Stimulated activated CD8-positive, alpha-beta memory T cell treated with anti-CD3 and anti-CD28 coated beads, Interleukin-7, amount 100 ng/mL, for 48 hours (primary cell): ENCODE data around the gene DMKN.

Experiments used
- DNase-seq, 2 donors: peaks; one replicate each; pipeline ENCODE4 v3.0.0-alpha.2; 2020; ENCODE audit warnings: low read depth in 1 of 2; ENCODE audit errors: extremely low read depth in 1 of 2

Gene DMKN

GRCh38 chr19:35528218-35529038 lies 15.0 kb upstream of the DMKN start, which contains the start of gene SBSN:
Gene SBSN, minus strand, starts transcription at chr19:35528311. Its CDS starts 30 bp downstream, at chr19:35528281.
- DNase-seq: no peak

DNA sequence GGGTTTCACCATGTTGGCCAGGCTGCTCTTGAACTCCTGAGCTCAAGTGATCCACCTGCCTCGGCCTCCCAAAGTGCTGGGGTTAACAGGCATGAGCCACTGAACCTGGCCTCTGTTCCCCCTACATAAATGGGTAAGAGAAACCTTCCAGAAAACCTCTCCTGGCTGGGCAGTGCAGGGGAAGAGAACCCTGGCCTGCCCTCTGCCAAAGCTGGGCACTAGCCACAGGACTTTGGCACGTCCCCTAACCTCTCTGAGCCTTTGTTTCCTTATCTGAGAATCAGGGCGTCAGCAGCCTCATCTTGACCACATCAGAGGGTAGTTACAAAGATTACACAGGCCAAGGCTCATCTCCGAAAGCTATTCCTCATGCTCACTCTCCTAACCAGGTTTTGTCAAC lies 12.4 kb upstream of the DMKN start:
- DNase-seq: no peak

DNA sequence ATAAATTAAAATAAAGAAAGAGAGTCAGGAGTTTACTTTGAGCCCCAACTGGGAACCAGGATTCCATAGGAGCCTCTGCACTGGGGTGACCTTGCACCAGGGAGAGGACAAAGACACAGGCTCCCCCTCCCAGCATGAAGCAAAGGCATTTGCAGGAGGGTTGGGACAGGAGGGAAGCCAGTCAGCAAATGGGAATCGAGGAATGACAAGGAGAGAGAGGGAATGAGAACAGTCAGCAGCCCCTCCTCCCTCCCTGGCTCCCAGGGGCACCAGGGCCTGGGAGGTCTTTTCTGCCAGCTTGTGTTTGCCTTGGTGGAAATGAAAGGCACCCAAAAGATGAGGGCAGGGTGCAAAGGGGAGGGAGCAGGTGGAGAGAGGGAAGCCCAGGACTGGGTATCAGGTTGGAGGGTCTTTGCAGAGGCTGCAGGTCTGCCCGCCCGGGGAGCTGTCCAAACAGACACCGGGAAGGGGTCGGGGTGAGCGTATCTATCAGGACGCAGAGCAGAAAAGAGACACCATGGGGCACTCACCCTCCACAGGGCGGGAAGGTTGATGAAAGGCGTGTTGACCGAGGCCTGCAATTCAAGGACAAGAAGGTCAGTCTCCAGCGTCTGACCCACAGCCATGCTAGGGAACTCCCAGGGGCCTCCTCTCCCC lies 10.9 kb upstream of the DMKN start:
- DNase-seq: no peak

DNA sequence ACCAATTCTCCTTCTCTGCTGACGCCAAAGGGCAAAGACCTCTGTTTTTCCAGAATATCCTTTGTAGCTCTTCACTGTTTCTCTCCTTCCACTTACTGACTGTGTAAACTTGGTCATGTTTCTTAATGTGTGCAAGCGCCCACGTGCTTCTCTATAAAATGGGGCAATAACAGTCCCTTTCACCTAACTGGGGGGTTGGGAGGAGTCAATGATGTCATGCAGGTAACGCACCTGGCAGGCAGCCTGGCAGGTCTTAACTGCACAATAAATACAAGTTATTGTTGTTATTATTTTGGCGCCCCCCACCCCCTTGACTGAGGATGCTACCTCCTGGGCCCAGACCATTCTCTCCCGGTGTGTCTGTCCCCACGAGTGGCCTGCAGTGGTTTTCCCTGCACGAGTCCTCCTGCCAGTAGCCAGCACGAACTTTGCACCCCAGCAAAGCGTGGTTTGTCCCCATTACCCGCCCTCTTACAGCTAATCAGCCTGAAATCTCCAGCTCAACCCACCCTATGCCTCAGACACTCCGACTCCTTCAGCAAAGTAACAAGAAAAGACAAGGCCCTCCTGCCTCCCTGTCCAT lies 9.4 kb upstream of the DMKN start:
- no peak for DNase-seq

DNA sequence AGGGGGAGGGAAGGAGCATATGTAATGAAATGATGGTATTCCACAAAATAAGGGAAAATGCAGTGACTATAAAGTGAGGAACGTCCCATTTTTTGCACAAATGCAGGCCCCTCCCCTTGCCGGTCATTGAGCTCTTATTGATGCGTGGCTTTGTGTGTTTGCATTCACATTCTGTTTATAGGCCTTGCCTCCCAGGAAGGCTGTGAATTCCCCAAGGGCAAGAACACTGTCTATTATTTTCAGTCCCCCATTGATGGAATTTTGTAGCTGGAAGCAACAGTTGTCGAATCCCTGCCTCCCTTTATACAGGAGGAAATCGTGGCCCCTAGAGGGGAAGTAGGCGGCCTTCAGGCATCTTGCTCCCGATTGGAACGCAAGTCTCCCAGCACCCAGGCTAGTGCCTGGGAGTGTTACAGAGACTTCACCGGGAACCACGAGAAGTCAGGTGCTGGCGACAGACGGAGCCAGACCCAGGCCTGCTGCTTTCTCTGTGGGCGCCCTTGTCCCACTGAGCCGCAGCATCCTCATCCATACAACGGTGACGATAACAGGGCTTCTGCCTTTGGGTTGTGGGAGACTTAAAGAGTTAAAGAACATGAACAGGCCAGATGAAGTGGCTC lies 7.8 kb upstream of the DMKN start:
- no peak for DNase-seq

DNA sequence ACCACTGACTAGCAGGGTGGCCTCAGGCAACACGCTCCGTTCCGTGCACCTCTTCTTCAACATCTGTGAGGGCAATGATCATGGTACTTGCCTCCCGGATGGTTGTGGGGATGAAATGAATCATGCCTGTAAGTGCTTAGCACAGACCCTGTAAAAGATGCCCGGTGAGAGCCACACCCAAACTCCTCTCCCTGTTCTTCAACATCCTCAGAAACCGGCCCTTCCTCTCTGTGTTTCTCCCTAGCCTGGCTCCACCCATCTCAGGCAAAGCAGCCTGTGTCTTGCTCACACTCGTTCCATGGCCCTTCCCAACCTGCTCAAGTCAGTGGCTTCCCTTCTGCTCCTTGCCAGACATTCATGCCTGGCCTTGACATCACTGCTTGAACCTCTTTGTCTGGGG lies 5.8 kb upstream of the DMKN start:
- no peak for DNase-seq

- DNase-seq: no peak
Observed at GRCh38 chr19:35518313-35518712, 4.9 kb upstream of the DMKN start.

- DNase-seq: no peak
Observed at GRCh38 chr19:35517342-35517741, 3.9 kb upstream of the DMKN start.

GRCh38 chr19:35516310-35516709 lies 2.9 kb upstream of the DMKN start:
- no peak for DNase-seq

GRCh38 chr19:35514282-35514809 lies 897 bp upstream of the DMKN start:
- no peak for DNase-seq

DNA sequence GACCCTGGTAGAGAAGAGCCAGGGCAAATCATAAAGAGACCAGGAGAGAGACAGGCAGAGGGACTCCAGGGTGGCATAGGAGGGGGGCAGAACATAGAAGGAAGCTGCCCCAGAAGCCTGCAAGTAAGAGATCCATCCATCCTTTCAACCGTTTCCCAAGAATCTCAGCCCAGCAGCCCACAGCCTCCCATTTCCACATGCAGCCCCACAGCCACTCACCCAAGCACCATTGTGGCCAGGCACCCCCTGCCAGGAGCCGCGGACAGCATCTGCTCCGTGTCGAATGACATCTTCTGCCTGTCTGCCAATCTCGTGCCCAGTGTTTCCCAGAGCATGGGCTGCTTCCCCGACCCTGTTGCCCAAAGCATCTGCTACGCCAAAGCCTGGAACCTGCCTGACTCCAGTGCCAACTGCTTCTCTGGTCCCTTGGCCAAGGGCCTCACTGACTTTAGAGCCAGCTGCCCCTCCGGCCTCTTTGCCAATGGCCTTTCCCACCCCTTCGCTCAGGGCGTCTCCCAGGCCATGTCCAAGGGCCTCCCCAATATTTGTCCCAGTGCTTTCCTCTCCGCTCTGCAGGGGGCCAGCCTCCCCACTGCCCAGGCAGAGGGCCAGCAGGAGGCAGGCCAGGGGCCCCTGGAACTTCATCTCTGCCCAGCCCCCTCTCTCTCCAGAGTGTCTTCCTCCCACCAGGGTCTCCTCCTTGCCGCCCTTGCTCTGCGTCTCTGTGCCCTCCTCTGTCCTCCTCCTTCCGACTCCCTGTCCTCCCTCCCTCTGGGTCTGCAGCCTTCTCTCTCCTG lies 420 bp downstream of the DMKN start:
- no peak for DNase-seq

GRCh38 chr19:35511337-35511736 lies 2.1 kb downstream of the DMKN start:
- DNase-seq: no peak

GRCh38 chr19:35510626-35510964 lies 2.9 kb downstream of the DMKN start:
- no peak for DNase-seq

DNA sequence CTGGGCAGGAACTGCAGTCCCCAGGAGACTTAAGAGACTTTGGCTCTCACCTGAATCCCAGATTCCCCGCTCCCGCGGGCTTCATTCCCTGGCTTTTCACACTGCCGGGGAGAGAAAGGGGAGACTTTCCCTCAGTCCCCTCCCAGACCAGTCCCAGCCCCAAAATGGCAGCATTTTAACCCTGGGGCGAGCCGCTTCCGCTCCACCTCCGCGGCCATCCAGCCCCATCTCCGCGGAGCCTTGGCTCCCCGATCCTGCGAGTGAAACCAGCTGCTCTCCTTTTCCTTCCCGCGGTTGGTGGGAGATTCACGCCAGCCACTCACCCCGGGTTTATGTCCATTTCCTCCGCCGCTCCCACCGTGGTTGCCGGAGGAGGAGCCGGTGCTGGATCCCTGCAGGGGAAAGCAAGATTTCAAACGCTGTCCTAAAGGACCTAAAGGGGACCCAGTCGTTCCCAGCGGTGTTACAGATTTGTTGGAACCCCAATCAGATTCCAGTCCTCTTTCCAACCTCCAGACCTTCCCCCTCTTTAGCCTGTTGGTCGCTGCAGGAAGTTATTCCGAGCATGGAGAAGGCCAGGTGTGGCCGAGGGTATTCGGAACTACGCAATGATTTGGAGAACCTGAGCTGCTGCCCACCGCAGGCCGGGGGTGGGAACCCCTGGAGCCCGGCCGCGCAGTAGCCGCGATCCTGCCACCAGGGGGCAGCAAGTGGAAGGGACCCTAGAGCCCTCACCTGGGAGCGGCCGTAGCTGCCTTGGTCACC lies 3.4 kb downstream of the DMKN start:
- peak; percentile 50 to 53 for DNase-seq

- no peak for DNase-seq
Observed at GRCh38 chr19:35509018-35509652, 4.3 kb downstream of the DMKN start.

GRCh38 chr19:35508129-35508528 lies 5.3 kb downstream of the DMKN start:
- DNase-seq: no peak

DNA sequence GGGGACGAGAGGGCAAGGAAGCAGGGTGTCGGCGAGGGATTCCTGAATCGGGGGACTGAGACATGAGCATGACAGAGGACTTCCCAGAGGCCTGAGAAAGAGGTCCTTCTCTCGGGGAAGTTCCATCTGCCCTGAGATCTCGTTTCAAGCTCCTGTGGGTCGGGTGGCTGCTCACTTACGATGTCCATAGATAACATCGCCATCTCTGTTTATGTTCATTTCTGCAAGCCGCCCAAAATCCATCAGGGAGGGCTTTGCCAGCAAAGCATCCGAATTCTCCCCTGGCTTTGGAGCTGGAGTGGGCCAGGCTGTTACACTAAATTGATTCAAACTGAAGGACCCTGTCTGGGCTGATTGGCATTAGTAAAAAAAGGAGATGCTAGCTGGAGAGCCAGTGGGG lies 5.9 kb downstream of the DMKN start:
- DNase-seq: no peak

DNA sequence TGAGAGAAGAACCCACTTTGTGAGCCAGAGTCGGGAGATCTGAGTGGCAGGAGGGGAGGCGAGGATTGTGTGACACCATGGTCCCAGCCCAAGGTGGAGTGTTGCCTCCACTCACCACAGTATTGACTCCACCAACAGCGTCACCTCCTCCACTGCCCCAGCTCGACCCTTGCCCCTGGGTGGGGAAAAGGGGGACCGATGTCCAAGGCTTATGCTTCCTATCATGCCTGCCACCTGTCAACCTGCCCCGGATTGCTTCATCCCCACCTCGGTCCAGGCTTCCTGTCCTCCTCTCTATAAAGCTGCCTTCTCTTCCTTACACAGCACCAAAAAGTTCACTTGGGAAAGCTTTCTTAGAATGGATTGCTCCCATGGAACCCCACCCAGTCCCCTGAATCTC lies 7.4 kb downstream of the DMKN start:
- no peak for DNase-seq

DNA sequence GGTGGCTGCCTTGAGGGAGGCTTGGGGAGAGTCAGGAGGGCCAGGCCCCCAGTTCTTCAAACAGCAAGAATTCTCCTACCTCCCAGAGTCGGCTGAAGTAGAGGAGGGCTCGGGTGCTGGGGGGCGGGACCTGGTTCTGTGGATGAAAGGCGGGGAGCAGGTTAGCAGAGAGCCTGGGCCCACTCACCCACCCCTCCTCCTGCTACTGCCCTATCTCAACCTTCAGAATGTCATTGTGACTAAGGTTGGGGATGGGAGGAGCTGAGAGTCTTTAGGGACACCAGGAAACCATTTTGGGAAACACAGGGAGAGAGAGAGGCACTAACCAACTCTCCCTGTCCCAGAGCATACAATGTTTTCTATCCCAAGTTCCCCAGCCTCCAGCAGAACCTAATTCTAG lies 10.7 kb downstream of the DMKN start:
- no peak for DNase-seq
